ENCODE measurements around the gene DMKN.

The DMKN gene, protein sequence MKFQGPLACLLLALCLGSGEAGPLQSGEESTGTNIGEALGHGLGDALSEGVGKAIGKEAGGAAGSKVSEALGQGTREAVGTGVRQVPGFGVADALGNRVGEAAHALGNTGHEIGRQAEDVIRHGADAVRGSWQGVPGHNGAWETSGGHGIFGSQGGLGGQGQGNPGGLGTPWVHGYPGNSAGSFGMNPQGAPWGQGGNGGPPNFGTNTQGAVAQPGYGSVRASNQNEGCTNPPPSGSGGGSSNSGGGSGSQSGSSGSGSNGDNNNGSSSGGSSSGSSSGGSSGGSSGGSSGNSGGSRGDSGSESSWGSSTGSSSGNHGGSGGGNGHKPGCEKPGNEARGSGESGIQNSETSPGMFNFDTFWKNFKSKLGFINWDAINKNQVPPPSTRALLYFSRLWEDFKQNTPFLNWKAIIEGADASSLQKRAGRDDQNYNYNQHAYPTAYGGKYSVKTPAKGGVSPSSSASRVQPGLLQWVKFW

DNA sequence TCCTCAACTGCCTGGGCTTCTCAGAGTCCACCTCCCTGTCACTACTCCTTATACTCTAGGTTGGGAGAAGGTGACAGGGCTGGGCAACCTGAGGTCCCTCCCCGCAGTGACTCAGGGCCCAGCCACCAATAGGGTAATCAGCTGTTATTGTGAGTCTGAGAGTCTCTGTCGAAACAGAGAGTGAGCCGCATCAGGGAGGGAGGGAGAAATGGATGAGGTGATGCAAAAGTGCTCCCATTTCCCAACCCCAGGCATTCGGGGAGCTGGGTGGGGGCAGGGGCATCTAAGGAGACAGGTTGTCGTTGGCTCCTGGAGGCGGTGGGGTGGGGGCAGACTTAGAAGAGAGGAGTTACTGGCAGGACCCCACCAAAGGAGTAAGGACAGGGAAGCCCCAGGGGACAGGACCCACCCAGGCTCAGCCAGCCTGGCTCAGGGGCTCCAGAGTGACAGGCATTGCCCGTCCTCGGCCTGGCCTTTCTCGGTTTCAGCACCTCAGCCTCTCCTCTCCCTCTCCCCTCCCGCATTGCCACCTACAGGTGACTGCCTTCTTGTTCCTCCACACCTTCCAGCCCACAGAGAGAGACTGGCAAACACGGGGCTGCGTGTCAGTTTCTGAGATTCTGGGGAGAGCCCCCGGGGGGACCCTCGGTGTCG is at the start of gene DMKN:
TSS of gene DMKN (minus strand) at position 22 of the 654 bp plus-strand sequence. CDS start 174 bp downstream, outside the sequence.
- peak; percentile 95 for FAIRE-seq

GRCh38 chr19:35562776-35563175 is 49.3 kb upstream of the DMKN start:
- no peak for FAIRE-seq

- FAIRE-seq: no peak
Observed at GRCh38 chr19:35562336-35562735, 48.9 kb upstream of the DMKN start.

DNA sequence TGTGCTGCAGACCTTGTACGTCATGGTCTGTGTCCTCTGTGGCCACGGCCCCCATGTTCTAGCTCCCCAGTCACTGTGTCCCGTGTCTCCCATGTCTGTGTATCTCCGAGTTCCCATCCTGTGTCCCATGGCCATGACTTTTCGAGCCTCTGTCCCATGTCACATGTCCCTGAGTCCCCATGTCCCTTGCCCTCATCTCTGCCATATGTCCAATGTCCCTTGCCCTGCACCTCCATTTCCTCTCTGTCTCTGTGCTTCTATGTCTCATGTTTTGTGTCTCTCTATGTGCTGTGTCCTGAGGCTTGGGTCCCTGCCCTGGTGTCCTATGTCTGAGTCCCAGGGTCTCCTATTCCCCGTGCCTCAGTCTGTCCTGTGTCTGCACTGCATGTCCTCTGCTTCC is 48.0 kb upstream of the DMKN start:
- no peak for FAIRE-seq

DNA sequence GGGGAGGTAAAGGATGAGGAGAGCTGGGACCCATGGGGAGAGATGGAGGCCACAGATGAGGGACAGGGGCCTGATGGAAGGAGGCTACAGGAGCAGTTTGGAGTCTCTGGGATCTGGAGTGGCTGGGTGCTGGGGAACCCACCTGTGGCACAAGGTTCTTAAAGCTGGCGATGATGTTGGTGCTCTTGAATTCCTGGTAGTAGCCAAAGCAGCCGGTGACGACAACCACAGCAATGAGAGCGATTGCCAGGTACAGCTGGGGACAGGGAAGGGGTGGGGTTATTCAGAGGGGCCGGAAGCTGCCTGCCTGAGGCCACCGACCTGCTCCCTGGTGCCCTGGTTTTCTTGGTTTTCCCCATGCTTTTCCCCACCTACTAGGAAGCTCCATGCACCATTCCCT is 47.2 kb upstream of the DMKN start:
- no peak for FAIRE-seq

DNA sequence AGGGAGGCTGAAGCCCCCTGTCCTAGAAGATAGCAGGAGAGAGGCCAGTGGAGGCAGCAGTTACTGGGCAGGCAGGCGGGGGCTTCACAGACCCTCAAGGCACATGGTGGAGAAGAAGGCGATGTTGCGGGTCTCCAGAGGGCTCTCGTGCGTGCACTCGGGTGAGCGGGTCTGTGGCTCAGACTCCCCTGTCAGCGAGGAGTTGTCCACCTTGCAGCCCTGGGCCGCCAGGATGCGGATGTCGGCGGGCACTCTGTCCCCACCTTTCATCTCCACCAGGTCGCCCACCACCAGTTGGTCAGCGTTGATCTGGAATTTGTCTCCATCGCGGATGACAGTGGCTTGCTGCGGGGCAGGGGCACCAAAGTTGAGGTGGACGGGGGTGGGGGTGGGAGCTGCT is 46.8 kb upstream of the DMKN start:
- FAIRE-seq: no peak

DNA sequence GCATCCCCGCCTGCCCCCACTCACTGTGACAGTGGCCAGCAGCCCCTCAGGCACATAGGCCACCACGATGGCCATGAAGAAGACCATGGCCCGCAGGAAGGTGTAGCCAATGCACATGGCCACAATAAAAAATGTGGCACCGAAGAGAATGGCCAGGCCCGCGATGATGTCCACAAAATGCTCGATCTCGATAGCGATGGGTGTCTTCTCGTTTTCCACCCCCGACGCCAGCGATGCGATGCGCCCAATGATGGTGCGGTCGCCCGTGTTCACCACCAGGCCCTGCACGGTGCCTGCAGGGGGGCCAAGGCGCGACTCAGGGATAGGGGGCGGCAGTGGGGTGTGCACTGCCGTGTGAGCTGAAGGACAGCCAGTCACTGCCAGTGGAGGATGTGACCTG is 46.3 kb upstream of the DMKN start:
- no peak for FAIRE-seq

- FAIRE-seq: no peak
Observed at GRCh38 chr19:35559281-35559659, 45.8 kb upstream of the DMKN start.

- no peak for FAIRE-seq
Observed at GRCh38 chr19:35558400-35559280, 45.2 kb upstream of the DMKN start.

DNA sequence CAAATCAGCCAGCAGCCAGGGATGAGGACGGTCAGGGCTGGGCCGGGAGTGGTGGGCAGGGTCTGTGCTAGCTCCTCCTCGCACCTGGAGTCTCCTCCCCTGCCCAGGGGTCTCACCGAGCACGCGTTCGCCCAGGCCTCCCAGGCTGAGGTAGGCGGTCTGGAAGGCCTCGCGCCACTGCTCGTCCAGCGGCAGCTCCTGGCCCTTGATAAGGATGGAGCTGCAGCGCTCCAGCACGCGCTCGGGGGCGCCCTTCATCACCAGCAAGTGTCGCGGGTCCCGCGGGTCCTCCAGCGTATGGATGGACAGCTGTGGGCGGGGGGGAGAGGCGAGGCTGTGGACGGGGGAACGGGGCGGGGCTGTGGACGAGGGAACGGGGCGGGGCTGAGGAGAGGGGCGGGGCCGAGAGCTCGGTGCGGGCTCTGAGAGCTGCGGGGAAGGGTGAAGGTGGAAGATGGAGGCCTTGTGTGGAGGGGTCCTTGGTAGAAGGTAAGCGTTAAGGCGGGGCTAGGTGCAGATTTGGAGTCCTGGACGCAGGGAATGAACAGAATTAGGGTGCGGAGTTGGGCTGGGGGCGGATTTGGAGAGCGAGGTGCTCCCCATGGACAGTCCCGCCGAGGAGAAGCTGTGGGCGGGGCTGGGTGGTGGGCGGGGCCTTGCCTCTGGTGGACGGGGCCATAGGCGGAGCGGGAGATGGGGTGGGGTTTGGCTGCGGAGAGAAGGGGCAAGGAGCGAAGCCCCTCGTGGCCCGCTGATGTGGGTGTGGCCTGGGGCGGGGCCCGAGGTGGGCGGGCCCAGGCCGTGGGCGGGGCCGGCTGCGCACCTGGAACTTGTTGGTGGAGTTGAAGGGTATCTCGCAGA is 44.3 kb upstream of the DMKN start:
- FAIRE-seq: peak; percentile 50

GRCh38 chr19:35556846-35557538 is 43.5 kb upstream of the DMKN start:
- no peak for FAIRE-seq

- no peak for FAIRE-seq
Observed at GRCh38 chr19:35556025-35556590, 42.7 kb upstream of the DMKN start.

DNA sequence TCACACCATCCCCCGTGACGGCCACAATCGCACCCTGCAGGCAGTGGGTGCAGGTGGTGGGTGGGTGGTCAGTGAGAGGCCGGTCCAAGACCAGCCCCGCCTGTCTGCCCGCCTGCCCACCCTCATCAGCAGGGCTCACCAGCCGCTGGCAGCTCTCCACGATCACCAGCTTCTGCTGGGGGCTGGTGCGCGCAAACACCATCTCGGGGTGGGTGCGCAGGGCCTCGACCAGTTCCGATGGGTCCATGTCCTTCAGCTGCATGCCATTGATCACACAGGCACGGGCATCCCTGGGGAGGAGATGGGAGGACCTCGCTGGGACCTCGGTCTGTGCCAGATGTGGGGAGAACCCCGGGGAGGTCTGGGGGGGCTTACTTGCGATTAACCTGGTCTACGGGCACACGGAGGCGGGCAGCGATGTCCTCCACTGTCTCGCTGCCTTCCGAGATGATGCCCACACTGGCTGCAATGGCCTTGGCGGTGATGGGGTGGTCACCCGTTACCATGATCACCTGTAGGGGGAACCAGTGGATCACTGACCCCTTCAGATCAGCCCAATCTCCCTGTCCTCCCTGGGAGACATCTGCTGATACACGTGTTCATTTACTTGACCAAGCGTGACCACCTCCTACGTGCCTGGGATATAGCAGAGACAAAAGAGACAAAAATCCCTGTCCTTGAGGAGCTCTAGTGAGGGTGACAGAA is 42.0 kb upstream of the DMKN start:
- FAIRE-seq: no peak

DNA sequence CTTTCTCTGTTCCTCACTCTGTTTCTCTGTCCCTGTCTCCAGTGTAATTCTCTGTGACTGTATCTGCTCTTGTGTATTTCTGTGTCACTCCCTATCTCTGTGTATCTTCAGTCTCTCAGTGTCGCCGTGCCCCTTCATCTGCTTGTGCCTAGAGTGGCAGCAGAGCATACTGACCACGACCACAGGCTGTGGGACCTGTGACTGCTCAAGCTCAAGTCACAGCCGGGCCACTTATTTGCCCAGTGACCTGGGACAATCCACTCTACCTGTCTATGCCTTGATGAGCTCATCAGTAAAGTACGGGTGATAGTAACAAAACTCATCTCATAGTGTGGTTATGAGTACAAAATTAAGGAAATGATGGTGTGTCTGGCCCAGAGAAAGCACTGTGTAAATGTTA is 40.6 kb upstream of the DMKN start:
- no peak for FAIRE-seq

DNA sequence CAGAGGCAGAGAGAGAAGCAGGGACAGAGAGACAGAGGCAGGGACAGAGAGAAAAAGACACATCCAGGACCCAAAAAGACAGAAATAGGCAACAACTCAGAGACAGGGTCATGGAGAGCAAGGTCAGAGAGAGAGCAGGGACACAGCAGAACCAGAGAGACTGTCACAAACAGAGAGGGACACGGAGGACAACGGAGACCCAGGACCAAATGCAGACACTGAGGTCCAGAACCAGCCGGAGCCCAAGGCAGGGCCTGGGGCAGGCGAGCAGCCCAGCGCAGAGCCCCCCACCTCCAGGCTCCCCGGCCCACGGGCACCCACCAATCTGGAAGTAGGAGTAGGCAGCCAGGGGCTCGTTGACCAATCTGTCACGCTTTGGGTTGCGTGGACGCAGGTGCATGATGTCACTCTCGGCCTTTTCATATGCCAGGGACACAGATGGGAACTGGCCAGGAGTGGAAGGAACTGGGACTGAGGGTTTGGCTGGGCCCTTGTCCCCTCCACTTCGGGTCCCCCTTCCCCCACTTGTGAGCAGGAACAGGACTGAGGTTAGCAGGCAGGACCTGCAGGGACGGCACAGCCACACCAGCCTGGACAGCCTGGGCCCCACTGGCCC is 40.0 kb upstream of the DMKN start:
- no peak for FAIRE-seq

DNA sequence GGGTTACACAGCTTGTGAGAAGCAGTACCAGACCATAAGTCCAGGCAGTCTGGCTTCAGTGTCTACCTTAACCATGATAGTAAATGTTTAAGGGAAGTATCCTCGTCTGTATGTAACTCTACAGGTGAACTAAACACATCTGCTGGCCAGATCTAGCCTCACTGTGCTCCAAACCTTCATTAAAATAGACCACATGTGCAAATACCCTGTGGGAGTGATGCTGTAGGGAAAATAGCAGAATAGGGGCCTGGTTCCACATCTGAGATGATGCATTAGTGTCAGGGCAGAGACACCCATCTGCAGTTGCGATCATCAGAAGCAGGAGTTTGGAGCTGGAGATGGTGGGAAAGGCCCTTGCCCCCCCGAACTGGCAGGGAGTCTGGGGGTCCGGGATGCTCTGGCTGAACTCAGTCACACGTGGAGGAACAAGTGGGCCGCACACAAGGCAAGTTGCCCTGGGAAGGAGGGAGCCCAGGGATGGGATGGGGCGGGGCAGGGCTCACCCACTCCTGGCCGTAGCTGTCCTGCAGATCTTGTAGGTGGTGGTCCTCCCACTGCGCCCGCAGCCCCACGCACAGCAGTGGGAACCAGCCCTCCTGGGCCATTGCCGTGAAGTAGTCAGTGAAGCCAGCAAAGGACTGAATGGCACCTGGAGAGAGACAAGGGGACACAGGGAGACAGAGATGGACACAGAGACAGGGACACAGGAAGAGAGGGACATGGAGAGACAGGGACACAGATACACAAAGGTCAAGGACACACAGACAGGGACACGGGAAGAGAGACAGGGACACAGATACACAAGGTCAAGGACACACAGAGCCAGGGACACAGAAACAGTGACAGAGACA is 39.3 kb upstream of the DMKN start:
- no peak for FAIRE-seq

DNA sequence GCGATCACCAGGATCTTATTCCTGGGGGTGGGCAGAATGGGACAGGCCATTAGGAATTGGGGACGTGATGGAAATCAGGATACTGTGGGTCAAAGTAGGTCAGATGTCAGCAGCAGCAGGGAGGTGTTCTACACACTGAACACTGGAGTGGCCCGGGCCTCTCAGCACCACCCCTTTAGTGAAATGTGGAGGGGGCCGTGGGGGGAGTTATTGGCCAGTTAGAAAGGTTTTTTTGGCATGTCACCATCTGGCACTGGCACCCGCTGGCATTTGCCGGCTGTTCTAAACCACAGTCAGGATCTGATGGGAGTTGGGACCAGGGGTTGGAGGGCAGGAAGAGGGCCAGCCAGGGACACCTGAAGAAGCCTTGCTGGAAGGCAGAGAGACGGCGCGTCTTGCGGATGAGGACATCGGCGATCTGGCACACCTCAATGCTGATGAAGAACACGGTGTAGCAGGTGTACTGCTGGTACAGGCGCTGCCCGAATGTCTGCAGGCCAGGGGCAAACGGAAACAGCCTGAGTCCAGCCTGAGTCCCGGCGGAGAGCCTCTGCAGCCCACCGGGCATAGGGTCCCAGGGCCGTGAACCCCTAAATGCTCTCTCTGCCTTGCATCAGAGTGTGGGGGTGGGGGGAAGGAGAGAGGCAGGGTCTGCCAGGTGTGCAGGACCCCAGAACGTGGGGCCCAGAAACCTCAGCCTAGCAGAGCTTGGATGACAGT is 37.8 kb upstream of the DMKN start:
- no peak for FAIRE-seq

GRCh38 chr19:35549879-35550523 is 36.6 kb upstream of the DMKN start:
- no peak for FAIRE-seq
